ENCODE measurements around the gene PAX9. TPM values are rescaled to one million over a fixed set of nuclear protein-coding genes. Genes with fewer than 3 reads are reported as not detected.

PAX9 gene
- total RNA-seq, 4 donors from 2014 or later = 1.3 to 6.0 (median 3.2) TPM

DNA sequence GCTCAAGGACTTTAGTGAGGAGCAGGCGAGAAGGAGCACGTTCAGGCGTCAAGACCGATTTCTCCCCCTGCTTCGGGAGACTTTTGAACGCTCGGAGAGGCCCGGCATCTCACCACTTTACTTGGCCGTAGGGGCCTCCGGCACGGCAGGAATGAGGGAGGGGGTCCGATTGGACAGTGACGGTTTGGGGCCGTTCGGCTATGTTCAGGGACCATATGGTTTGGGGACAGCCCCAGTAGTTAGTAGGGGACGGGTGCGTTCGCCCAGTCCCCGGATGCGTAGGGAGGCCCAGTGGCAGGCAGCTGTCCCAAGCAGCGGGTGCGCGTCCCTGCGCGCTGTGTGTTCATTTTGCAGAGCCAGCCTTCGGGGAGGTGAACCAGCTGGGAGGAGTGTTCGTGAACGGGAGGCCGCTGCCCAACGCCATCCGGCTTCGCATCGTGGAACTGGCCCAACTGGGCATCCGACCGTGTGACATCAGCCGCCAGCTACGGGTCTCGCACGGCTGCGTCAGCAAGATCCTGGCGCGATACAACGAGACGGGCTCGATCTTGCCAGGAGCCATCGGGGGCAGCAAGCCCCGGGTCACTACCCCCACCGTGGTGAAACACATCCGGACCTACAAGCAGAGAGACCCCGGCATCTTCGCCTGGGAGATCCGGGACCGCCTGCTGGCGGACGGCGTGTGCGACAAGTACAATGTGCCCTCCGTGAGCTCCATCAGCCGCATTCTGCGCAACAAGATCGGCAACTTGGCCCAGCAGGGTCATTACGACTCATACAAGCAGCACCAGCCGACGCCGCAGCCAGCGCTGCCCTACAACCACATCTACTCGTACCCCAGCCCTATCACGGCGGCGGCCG, 1.1 kb downstream of the PAX9 start:
- Histone ChIP-seq H3K4me1 (peaks cover 0 to 66% (median 32%) of the 10 kb centered on the region in 4 donors), H3K27me3 (peaks cover 0 to 97% of the 10 kb centered on the region in 2 donors), H3K4me3 (peak overlapping the region; percentile 22 to 54 (median 36)), H3K36me3 (no peaks in the 10 kb centered on the region), H3K27ac (peak overlapping the region in 2 of 4 donors; percentile 0 to 58), H3K9me3 (no peaks in the 10 kb centered on the region)
- TF ChIP-seq POLR2A (IDR thresholded peaks at IDR 0.05) = no peak
- TF ChIP-seq, protein P1, sequence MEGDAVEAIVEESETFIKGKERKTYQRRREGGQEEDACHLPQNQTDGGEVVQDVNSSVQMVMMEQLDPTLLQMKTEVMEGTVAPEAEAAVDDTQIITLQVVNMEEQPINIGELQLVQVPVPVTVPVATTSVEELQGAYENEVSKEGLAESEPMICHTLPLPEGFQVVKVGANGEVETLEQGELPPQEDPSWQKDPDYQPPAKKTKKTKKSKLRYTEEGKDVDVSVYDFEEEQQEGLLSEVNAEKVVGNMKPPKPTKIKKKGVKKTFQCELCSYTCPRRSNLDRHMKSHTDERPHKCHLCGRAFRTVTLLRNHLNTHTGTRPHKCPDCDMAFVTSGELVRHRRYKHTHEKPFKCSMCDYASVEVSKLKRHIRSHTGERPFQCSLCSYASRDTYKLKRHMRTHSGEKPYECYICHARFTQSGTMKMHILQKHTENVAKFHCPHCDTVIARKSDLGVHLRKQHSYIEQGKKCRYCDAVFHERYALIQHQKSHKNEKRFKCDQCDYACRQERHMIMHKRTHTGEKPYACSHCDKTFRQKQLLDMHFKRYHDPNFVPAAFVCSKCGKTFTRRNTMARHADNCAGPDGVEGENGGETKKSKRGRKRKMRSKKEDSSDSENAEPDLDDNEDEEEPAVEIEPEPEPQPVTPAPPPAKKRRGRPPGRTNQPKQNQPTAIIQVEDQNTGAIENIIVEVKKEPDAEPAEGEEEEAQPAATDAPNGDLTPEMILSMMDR (IDR thresholded peaks at IDR 0.05) = no peak
- TF ChIP-seq EP300 (IDR thresholded peaks at IDR 0.05) = no peak
- DNase-seq (ENCODE audit: low spot score in 2 of 2) = no peak
- 3 to 4% methylated on average over 24 to 61 of the region's 71 CpGs for WGBS, 2 donors

DNA sequence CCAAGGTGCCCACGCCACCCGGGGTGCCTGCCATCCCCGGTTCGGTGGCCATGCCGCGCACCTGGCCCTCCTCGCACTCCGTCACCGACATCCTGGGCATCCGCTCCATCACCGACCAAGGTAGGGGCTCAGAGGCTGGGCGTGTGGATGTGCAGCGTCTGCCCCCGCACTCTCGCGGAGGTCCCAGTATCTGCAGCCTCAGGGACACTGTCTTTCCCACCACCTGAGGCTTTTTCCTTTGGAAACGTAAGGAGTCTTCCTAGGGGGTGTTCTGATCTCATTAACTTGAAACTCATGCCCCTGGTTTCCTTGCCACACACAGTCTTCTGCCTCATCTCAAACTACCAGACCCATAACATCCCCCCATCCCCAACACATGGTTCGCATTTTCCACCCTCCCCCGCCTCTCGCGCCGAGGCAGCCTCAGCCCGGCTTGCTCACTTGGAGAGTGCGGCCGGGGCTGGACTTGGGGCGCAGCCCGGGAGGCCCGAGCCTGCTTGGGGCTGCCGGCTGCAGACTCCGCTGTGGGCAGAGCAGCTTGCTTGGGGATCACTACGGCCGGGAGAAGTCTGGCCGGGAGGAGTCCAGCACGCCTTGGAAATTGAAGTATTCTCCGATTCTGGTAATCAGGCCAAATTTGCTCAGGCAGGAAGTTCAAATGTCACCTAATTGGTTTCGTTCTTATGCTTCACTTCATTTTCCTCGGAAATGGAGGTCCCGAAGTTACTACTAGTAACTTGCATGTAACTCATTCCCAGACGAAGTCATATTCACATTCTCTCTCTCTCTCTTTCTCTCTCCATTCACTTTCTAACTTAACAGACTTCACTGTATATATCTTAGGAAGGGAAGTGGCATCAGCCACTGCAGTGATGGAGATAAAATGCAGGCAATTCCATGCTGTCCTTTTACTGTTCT, 2.0 kb downstream of the PAX9 start:
- H3K4me3 ChIP-seq = peak overlapping the region in 3 of 4 donors; percentile 22 to 54 (median 39)

DNA sequence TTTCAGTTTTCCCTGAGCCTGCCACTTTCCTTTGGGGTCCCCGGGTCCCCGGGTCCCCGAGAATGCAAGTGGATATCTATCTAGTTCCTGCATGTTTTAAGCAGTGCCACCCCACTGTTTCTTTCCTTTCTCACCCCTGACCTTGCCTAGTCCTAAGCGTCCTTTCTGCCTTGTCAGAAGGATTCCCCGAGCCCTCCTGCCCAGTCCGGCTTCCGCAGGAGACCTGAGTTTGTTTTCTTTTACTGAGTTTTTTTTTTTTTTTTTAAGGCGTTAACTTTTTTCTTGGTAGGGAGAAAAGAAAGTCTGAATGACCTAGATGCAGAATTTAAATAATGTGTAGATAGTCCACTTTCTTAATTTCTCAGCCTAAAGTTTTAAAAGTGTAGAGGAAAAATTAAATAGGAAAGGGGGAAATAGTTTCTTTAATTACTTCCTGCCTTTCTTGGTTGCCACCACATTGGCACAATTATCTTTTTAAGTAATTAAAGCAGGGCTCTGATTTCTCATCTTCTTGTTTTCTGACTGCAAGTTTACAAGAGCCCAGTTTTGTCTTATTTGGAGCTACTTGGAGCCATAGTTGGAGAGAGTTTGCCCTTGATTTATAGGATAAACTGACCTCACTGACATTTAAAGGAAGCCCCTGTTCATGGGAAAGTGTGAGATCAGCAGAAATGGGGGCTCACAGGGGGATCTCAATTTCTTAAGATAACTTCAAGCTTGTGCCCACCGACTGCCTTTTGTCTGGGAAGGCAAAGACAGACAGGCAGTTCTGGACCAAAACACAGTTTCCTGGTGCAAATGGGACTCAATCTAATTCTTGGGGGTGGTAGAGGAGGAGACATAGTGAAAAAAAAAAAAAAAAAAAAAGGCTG, 2.9 kb downstream of the PAX9 start:
- Histone ChIP-seq H3K27ac (no peak overlapping the region), H3K27me3 (peaks cover 0 to 96% of the 10 kb centered on the region in 2 donors), H3K4me1 (peaks cover 0 to 49% (median 29%) of the 10 kb centered on the region in 4 donors), H3K36me3 (no peaks in the 10 kb centered on the region), H3K4me3 (peak overlapping the region in 1 of 4 donors; percentile 54), H3K9me3 (no peaks in the 10 kb centered on the region)
- TF ChIP-seq POLR2A (IDR thresholded peaks at IDR 0.05) = no peak
- TF ChIP-seq, protein P1 (IDR thresholded peaks at IDR 0.05) = no peak
- TF ChIP-seq EP300 (IDR thresholded peaks at IDR 0.05) = no peak
- DNase-seq (ENCODE audit: low spot score in 2 of 2) = no peak
- 29 to 33% methylated on average over 9 of the region's 9 CpGs for WGBS, 2 donors

More for the DNA sequence above, 2.0 kb downstream of the PAX9 start:
- peak in 1 of 2 donors; percentile 27 for TF ChIP-seq EP300 (IDR thresholded peaks at IDR 0.05)
- TF ChIP-seq, protein P1 (IDR thresholded peaks at IDR 0.05) = no peak
- Histone ChIP-seq H3K4me1 (peaks cover 0 to 58% (median 32%) of the 10 kb centered on the region in 4 donors), H3K36me3 (no peaks in the 10 kb centered on the region), H3K9me3 (no peaks in the 10 kb centered on the region), H3K27ac (peak overlapping the region in 2 of 4 donors; percentile 19 to 58), H3K27me3 (peaks cover 0 to 97% of the 10 kb centered on the region in 2 donors)
- WGBS, 2 donors = 3% methylated on average over 33 to 38 of the region's 39 CpGs
- no peak for DNase-seq (ENCODE audit: low spot score in 2 of 2)

DNA sequence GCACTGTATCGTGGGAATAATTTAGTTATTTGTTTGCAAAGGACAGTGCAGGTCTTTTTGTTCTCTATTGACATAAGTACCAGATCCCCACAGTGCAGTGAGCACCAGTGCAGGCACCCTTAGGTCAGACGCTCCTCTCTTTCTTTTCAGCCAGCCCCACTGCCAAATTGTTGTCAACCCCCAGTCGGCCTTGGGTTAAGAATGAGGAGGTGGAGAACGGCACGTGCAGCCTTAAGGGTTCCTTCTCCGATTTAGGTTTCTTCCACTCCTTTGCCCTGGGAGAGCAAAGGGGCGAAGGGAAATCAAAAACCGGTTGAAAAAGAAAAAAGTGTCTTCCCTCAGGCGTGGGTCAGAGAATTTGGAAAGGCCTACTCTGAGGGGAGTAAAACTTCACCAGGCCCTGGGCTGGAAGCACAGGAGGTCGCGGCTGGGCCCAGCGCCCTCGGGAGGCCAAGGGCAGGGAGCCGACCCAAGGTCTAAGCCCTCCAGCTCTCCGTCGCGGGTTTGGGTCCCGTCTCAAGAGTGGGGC, 4.3 kb downstream of the PAX9 start:
- Histone ChIP-seq H3K4me3 (no peak overlapping the region), H3K27me3 (peaks cover 0 to 96% of the 10 kb centered on the region in 2 donors), H3K4me1 (peaks cover 0 to 46% (median 28%) of the 10 kb centered on the region in 4 donors), H3K9me3 (no peaks in the 10 kb centered on the region), H3K36me3 (no peaks in the 10 kb centered on the region), H3K27ac (no peak overlapping the region)
- DNase-seq (ENCODE audit: low spot score in 2 of 2) = no peak
- WGBS, 2 donors = 52 to 57% methylated on average over 15 to 18 of the region's 18 CpGs
- TF ChIP-seq, protein P1 (IDR thresholded peaks at IDR 0.05) = no peak
- no peak for TF ChIP-seq POLR2A (IDR thresholded peaks at IDR 0.05)
- no peak for TF ChIP-seq EP300 (IDR thresholded peaks at IDR 0.05)

All from tibial nerve (tissue), 4 donors.